ENCODE measurements around the gene RALY.
A peak's percentile ranks its signal among the peaks of the same experiment; 100 is the strongest.

The RALY gene

GRCh38 chr20:33993576-33994221 is at the start of gene RALY:
RALY (plus strand) TSS chr20:33993911; CDS start chr20:34072075, 78,164 bp downstream.
- peak; percentile 48 for DNase-seq

GRCh38 chr20:33944914-33945313 is 48.8 kb upstream of the RALY start:
- DNase-seq: no peak

GRCh38 chr20:33945391-33946081 is 48.2 kb upstream of the RALY start:
- DNase-seq: no peak

GRCh38 chr20:33947709-33948295 is 45.9 kb upstream of the RALY start:
- DNase-seq: peak; percentile 42

- no peak for DNase-seq
These were observed 45.2 kb upstream of the RALY start for GRCh38 chr20:33948480-33948879.

- DNase-seq: no peak
These were observed 42.5 kb upstream of the RALY start for GRCh38 chr20:33951171-33951570.

GRCh38 chr20:33954504-33954903 is 39.2 kb upstream of the RALY start:
- no peak for DNase-seq

- DNase-seq: no peak
These were observed 30.0 kb upstream of the RALY start for GRCh38 chr20:33963751-33964150.

GRCh38 chr20:33964441-33964840 is 29.3 kb upstream of the RALY start:
- DNase-seq: no peak

- no peak for DNase-seq
These were observed 26.6 kb upstream of the RALY start for GRCh38 chr20:33967126-33967525.

GRCh38 chr20:33969563-33969962 is 24.1 kb upstream of the RALY start:
- no peak for DNase-seq

- DNase-seq: no peak
These were observed 23.5 kb upstream of the RALY start for GRCh38 chr20:33970229-33970628.

GRCh38 chr20:33971147-33971975 is 22.4 kb upstream of the RALY start:
- no peak for DNase-seq

- no peak for DNase-seq
These were observed 16.8 kb upstream of the RALY start for GRCh38 chr20:33976959-33977358.

- DNase-seq: no peak
These were observed 16.2 kb upstream of the RALY start for GRCh38 chr20:33977535-33977934.

GRCh38 chr20:33979094-33979493 is 14.6 kb upstream of the RALY start:
- no peak for DNase-seq

- DNase-seq: no peak
These were observed 12.4 kb upstream of the RALY start for GRCh38 chr20:33981347-33981746.

- no peak for DNase-seq
These were observed 11.7 kb upstream of the RALY start for GRCh38 chr20:33981964-33982363.

GRCh38 chr20:33983371-33983770 is 10.3 kb upstream of the RALY start:
- no peak for DNase-seq

GRCh38 chr20:33984182-33984719 is 9.5 kb upstream of the RALY start:
- DNase-seq: no peak

GRCh38 chr20:33985280-33985679 is 8.4 kb upstream of the RALY start:
- DNase-seq: no peak

GRCh38 chr20:33985830-33986229 is 7.9 kb upstream of the RALY start:
- no peak for DNase-seq

- no peak for DNase-seq
These were observed 7.0 kb upstream of the RALY start for GRCh38 chr20:33986560-33987216.

Measured in NCI-H748 treated with DMSO at 0.1 percent for 48 hours (cell line).